Thymus (tissue), 11 donors: ENCODE measurements around the gene UBR1. TPM values are rescaled to one million over a fixed set of nuclear protein-coding genes. Genes with fewer than 3 reads are reported as not detected.

Source experiments
- DNase-seq, 9 donors: peaks; one replicate each; pipeline ENCODE4 v3.0.0-alpha.2; 2013; ENCODE audit warnings: low spot score in 9 of 9, low read depth in 6 of 9, missing footprints in 1 of 9
- H3K27ac ChIP-seq, 2 donors: one replicate each; pipeline ENCODE4 v1.5.1; 2013; ENCODE audit warnings: control low read depth in 1 of 2, low read depth in 1 of 2, low read length in 1 of 2, mild to moderate bottlenecking in 1 of 2, moderate library complexity in 1 of 2
- H3K27me3 ChIP-seq, 2 donors: one replicate each; pipeline ENCODE4 v1.5.1; 2013; ENCODE audit warnings: low read length in 1 of 2; ENCODE audit not compliant: control insufficient read depth in 2 of 2, insufficient read depth in 1 of 2
- H3K36me3 ChIP-seq, 2 donors: one replicate each; pipeline ENCODE4 v1.5.1; 2013; ENCODE audit warnings: low read length in 1 of 2, mild to moderate bottlenecking in 1 of 2, moderate library complexity in 1 of 2; ENCODE audit not compliant: control insufficient read depth in 2 of 2, insufficient read depth in 2 of 2
- H3K4me1 ChIP-seq, 2 donors: one replicate each; pipeline ENCODE4 v1.5.1; 2013; ENCODE audit warnings: low read length in 2 of 2; ENCODE audit not compliant: control insufficient read depth in 2 of 2, insufficient read depth in 2 of 2
- H3K4me3 ChIP-seq, 2 donors: one replicate each; pipeline ENCODE4 v1.5.1; 2013; ENCODE audit warnings: low read length in 2 of 2, control low read depth in 1 of 2, mild to moderate bottlenecking in 1 of 2
- H3K9me3 ChIP-seq, 2 donors: one replicate each; pipeline ENCODE4 v1.5.1; 2013; ENCODE audit warnings: low read length in 1 of 2, mild to moderate bottlenecking in 1 of 2; ENCODE audit not compliant: control insufficient read depth in 2 of 2, insufficient read depth in 1 of 2
- WGBS: extraction: QIAGEN DNeasy Blood & Tissue Kit; methylation state at CpG from one replicate; pipeline ENCODE4 v1.1.7; 2013; 5-methylcytosine and 5-hydroxymethylcytosine counted together
- polyA plus RNA-seq: library from polyadenylated mRNA; stranded (reverse); fragments of 200-250 nt; gene quantifications from one replicate; pipeline ENCODE4 v1.2.3, GENCODE V29; 2013
- total RNA-seq: library from RNA; stranded (reverse); fragments of 120-200 nt; gene quantifications from one replicate; pipeline ENCODE4 v1.2.4, GENCODE V29; 2013
- donor health status: healthy.

The UBR1 gene
- total and polyA plus RNA-seq, 2 donors = 10.2 to 23.0 TPM

GRCh38 chr15:43086551-43086950 is 19.3 kb downstream of the UBR1 start:
- Histone ChIP-seq H3K4me3 (no peak overlapping the region), H3K4me1 (no peaks in the 10 kb centered on the region), H3K36me3 (peaks cover 6 to 17% of the 10 kb centered on the region in 2 donors), H3K27me3 (no peaks in the 10 kb centered on the region), H3K9me3 (no peaks in the 10 kb centered on the region), H3K27ac (no peak overlapping the region)
- DNase-seq = no peak
- WGBS = 95% methylated on average over 1 of the region's 1 CpG

- H3K36me3 ChIP-seq = peaks cover 9 to 24% of the 10 kb centered on the region in 2 donors
- no peak overlapping the region for H3K27ac ChIP-seq
- H3K4me1 ChIP-seq = no peaks in the 10 kb centered on the region
Measured at GRCh38 chr15:43085921-43086320, 19.9 kb downstream of the UBR1 start.

GRCh38 chr15:43082509-43082908 is 23.3 kb downstream of the UBR1 start:
- WGBS = 100% methylated on average over 1 of the region's 1 CpG
- Histone ChIP-seq H3K27me3 (no peaks in the 10 kb centered on the region), H3K36me3 (peaks cover 10 to 36% of the 10 kb centered on the region in 2 donors), H3K9me3 (no peaks in the 10 kb centered on the region), H3K4me3 (no peak overlapping the region), H3K4me1 (no peaks in the 10 kb centered on the region), H3K27ac (no peak overlapping the region)
- DNase-seq = no peak

More at GRCh38 chr15:43085921-43086320, 19.9 kb downstream of the UBR1 start:
- no peaks in the 10 kb centered on the region for H3K27me3 ChIP-seq
- DNase-seq = no peak
- H3K4me3 ChIP-seq = no peak overlapping the region
- H3K9me3 ChIP-seq = no peaks in the 10 kb centered on the region

- no peak for DNase-seq
- Histone ChIP-seq H3K36me3 (peaks cover 10 to 36% of the 10 kb centered on the region in 2 donors), H3K4me1 (no peaks in the 10 kb centered on the region), H3K27ac (no peak overlapping the region), H3K4me3 (no peak overlapping the region), H3K27me3 (no peaks in the 10 kb centered on the region), H3K9me3 (no peaks in the 10 kb centered on the region)
- WGBS = 98% methylated on average over 7 of the region's 7 CpGs
Measured at GRCh38 chr15:43081283-43081682, 24.6 kb downstream of the UBR1 start.

- Histone ChIP-seq H3K4me1 (no peaks in the 10 kb centered on the region), H3K27me3 (no peaks in the 10 kb centered on the region), H3K9me3 (no peaks in the 10 kb centered on the region)
Measured at GRCh38 chr15:43071451-43071850, 34.4 kb downstream of the UBR1 start.

GRCh38 chr15:43070893-43071292 is 34.9 kb downstream of the UBR1 start:
- Histone ChIP-seq H3K4me1 (no peaks in the 10 kb centered on the region), H3K27ac (no peak overlapping the region), H3K4me3 (no peak overlapping the region), H3K36me3 (peaks cover 14 to 60% of the 10 kb centered on the region in 2 donors), H3K9me3 (no peaks in the 10 kb centered on the region), H3K27me3 (no peaks in the 10 kb centered on the region)
- DNase-seq = no peak
- 98% methylated on average over 6 of the region's 6 CpGs for WGBS

More at GRCh38 chr15:43071451-43071850, 34.4 kb downstream of the UBR1 start:
- WGBS = 97% methylated on average over 2 of the region's 2 CpGs
- no peak for DNase-seq
- H3K4me3 ChIP-seq = no peak overlapping the region
- no peak overlapping the region for H3K27ac ChIP-seq
- H3K36me3 ChIP-seq = peaks cover 14 to 57% of the 10 kb centered on the region in 2 donors

GRCh38 chr15:43070249-43070648 is 35.6 kb downstream of the UBR1 start:
- Histone ChIP-seq H3K4me1 (no peaks in the 10 kb centered on the region), H3K4me3 (no peak overlapping the region), H3K9me3 (no peaks in the 10 kb centered on the region), H3K27ac (no peak overlapping the region), H3K36me3 (peaks cover 14 to 64% of the 10 kb centered on the region in 2 donors), H3K27me3 (no peaks in the 10 kb centered on the region)
- 96% methylated on average over 4 of the region's 4 CpGs for whole genome bisulfite sequencing
- DNase-seq = no peak

GRCh38 chr15:43067717-43068461 is 37.9 kb downstream of the UBR1 start:
- no peaks in the 10 kb centered on the region for H3K9me3 ChIP-seq
- H3K27me3 ChIP-seq = no peaks in the 10 kb centered on the region
- H3K4me1 ChIP-seq = no peaks in the 10 kb centered on the region
- peaks cover 18 to 60% of the 10 kb centered on the region in 2 donors for H3K36me3 ChIP-seq
- no peak for DNase-seq
- WGBS = 96% methylated on average over 8 of the region's 8 CpGs
- no peak overlapping the region for H3K27ac ChIP-seq
- no peak overlapping the region for H3K4me3 ChIP-seq

- H3K4me1 ChIP-seq = no peaks in the 10 kb centered on the region
- H3K36me3 ChIP-seq = peaks cover 21 to 63% of the 10 kb centered on the region in 2 donors
- no peaks in the 10 kb centered on the region for H3K27me3 ChIP-seq
- no peaks in the 10 kb centered on the region for H3K9me3 ChIP-seq
- H3K4me3 ChIP-seq = no peak overlapping the region
- H3K27ac ChIP-seq = no peak overlapping the region
- DNase-seq = no peak
Measured at GRCh38 chr15:43056696-43057095, 49.1 kb downstream of the UBR1 start.
